DMS114 treated with DMSO at 0.1 percent for 48 hours (cell line): Measurements from ENCODE around the gene GFPT2.

ENCODE experiments used
- DNase-seq: peaks from one replicate; lab custom pipeline; 2025; ENCODE audit not compliant: unreplicated experiment; lab: John Stamatoyannopoulos, UW

The GFPT2 gene

DNA sequence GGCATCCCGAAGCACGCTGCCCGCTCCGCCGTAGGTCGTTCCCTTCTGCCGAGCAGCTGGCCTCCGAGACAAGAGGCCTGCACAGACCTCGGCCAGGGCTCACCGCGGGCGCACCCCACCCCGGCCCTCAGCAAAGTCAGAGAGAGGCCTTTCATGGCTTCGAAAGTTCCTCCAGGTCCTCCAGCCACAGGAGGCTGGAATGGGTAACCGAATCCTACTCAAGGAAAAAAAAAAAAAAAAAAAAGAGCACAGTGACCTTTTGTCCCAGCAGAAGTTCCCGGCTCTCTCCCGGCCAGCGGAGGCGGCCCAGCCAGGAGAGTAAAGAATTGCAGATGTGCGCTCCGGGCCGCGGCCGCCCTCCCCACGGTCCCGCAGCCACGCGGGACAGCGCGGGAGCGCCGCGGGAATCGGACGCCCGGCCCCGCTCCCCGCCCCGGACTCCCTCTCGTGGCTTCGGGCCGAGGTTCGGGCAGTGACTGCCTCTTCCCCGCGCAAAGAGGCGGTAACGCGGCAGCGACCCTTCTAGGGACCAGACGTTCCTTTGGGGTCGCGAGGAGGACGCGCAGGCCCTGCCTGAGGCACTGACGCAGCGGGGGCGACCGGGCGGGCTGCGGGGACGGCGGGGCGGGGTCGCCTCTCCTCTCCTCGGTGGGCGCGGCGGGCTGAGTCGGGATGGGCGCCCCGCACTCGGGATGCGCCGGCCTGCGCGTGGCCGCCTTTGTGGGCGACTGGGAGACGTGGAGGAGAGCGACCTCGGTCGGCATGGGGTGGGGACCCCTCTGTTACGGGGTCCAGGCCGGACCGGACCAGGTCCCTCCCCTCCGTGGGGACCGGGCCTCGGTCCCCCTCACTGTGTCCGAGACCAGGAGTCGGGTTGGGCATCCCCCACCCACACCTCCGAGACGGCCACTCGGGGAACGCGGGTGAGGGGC lies 754 bp downstream of the GFPT2 start:
- no peak for DNase-seq

DNA sequence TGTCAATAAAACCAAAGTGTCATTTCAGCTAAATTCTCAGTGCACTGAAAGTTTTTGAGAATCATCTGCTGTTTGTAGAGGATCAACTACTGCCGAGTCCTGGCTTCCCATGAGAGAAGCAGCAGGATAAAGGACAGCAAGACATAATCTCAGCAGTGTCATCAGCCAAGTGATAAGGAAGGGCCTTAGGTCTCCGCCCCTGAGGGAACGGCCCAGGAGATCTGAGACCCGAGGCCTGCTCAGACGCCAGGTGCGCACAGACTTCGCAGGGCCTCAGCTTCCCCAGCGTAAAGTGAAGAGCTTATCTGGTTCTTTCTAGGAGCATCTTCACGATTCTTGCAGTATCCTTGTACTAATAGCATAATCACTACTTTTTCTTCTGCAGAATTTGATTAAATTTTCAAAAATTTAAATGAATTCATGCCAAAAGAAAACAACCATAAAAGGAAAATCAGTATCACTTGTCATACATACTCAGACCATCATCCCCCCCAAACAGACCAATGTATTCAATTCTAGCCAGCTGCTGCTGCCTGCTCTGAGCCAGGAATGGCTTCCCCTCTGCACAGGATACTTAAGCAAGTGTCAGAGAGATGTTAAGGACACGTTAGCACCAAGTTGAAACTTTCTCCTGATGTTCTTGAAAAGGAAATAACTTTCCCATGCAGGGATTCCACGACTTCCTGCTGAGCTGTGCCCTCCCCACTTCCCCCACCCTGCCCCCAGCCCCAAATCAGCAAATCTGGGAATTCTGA lies 2.2 kb downstream of the GFPT2 start:
- no peak for DNase-seq

DNA sequence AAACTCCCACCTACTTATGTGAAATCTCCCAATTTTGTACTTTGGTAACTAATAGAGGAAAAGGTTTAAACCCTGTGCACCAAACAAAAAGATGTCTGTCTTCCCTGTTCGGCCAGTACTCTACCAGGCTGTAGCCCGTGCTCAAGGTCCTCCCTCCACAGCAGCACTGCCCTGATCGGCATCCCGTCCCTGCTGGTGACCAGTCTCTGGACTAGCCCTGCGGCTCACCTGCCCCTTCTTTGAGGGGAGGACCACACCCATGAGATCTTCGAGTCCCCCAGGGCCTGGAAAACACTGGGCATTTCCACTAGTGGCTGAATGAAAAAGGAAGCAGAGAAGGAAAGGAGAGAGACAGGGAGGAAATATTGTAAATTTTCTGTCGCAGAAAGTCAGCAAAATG lies 2.8 kb downstream of the GFPT2 start:
- no peak for DNase-seq

DNA sequence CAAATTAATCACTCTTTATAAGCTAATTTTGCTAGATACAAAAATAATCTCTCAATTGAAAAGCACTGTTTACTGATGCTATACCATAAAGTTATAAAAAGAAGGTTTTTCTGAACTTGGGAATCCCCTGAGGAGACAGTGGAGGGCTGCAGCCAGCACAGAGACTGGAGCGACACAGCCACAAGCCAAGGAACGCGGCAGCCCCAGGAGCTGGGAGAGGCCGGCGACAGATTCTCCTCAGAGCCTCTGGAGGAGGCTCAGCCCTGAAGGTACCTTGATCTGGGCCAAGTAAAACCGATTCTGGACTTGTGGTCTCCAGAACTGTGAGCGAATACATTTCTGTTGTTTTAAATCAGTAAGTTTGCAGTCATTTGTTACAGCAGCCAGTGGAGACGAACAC lies 3.7 kb downstream of the GFPT2 start:
- DNase-seq = no peak

DNA sequence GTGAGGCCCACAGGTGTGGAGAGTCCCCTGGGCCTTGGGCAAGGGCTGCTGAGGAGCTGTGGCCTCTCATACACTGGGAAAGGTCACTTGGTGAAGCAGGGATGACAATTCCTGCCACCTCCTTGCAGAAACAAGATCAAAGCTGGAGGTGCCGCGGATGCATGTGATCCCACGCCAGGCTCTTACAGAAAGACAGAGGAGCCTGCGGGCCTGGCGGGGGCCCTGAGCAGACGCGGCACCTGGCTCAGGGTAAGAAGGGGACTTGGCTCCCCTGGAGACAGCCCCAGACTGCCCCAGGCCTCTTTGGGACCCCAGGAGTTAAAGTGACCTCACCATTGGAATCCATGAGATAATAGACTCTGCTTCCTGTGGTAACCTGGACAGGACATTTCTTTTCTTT lies 4.8 kb downstream of the GFPT2 start:
- DNase-seq = no peak

DNA sequence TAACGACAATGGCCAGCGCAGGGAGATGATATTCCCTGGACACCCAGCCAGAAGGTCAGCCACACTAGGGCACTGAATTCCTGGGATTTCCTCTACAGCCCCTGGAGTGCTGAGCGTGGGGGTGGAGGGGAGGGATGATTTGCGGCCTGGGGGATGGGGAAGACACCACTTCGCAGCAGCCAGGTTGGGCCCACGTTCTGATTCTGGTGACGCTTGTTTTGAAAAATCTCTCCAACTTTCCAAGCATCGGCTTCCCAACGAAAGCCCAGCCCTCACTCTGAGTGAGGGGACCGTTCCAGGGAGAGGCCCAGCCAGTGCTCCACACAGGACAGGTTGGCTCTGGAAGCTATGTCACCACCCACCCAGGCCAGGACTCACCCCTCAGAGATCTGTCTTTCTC lies 5.4 kb downstream of the GFPT2 start:
- no peak for DNase-seq

DNA sequence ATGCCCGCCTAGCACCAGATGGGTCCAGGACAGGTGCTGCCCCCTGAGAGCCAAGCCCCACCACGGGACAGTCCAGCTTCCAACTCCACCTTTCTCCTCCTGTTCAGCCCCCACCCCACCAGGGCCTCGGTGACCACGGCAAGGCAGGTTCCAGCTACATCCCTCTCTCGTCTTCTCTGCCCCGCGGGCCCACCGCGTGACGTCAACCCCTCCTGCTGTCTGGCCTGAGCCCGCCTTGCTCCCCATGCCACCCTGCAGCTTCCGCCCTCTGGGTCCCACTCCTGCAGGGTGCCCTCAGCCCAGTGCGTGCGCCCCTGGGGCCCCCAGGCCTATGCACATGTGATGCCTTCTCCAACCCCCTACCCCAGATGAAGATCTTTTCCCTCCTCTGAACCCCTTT lies 6.8 kb downstream of the GFPT2 start:
- no peak for DNase-seq

DNA sequence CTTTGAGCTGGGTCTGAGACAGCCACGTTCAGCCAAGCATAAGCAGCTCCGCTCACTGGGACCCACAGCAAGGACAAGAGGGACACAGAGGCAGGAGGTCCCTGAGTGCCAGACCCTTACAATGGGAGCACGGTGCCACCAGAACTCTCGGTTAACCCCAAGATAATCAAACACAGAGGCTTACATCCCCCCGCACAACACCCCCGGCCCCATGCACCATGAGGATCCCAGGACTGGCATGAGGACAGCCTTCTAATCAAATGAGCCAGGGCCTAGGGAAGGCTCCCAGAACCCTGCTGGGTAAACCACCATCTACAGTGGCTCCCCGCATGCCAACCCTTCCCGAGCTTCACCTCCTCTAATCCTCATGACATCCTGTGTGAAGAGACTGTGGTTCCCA lies 7.4 kb downstream of the GFPT2 start:
- no peak for DNase-seq

DNA sequence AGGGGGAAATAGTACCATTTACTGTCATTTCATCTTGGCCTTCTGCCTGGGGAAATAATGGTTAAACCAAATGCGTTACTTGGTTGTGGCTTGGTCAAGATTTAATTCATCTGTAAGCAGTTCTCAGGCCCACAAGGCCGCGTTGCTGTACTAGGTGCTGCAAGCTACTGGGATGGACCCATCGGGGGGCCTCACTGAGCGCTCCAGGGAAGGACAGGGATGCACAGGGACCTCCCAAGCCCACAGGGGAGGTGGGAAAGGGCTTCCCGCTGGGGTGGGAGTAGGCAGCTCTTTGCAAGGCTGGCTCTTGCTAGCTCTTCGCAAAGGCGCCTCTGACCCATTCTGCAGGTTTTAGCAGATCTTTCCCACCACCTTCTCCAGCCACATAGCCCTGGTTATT lies 8.0 kb downstream of the GFPT2 start:
- no peak for DNase-seq

DNA sequence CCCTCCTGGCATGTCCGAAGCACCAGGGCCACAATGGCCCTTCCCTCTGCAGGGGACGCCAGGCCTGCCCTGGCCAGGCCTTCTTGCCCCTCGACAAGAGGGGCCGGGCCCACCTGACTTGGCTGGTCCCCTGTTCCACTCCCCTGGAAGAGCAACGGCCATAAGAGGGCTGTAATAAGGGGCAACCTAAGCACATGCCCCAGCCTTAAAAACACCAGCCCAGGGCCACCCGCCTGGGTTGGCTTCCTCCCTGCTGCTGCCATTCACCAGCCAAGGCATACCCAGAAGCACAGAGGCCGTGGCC lies 8.5 kb downstream of the GFPT2 start:
- no peak for DNase-seq

DNA sequence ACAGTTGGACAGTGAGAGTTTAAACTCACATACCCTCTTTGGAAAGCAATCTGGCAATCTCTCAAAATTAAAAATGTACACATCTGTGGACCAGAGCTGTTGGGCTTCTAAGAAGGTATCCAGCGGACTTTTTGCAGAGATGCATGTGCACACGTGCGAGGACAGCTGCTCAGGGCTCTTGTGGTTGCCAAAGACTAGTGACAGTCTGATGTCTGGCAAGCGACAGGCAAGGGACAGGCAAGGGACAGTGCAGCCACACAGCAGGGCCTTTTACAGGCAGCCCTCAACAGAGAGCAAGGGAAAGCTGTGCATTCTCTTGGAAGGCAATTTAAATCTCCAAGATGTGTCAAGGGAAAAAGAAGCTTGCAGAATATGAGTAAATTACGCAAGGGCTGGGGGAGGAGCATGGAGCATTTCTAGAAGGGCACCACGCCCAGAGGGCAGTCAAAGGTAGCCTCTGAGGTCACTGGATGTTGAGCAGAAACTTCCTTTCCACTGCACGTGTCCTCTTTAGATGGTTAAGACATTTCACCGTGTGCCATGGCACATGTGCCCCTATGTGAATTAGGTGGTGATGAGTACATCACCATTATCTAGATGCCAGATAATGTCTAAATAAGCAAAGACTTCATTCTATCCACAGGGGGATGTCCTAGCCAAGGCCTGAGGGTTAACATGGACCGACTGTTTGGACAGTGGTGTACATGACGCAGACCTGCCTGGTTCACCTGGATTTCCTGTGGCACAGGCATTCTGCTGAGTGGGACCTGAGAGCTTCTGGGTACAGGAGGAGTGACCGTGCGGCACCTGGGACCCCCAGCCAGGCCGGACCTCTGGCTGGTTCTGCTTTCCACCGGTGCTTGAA lies 9.1 kb downstream of the GFPT2 start:
- no peak for DNase-seq

DNA sequence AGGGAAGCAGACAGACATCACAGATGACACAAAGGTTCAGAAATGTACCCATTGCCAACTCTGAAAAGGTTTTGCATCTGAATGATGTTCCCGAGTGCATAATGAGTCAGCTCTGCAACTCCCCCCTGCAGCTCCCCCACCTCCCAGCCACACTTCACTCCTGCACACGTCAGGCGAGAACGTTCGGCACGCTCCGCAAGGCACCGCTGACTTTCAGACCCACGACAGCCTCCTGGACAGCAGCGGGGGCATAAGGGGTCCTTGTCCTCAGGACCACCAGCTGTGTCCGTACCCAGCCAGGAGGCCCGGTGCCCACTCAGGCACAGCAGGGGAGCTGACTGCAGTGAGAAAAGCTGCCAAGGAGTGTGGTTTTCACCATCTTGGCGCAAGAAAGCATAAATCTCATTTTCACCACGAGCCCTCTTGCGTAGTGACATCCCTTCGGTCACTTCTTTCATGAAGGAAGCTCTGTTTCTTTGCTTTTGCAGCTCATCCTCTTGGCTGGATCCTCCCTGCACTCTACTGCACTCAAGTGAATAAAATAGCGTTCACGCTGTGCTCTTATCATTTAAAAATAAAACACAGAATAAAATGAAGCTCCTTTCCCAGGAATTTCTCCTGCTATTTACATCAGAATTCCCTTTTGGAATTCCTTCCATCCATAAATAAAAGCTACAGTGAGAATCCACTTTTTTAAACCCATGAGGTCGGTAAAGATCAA lies 9.9 kb downstream of the GFPT2 start:
- DNase-seq = no peak

DNA sequence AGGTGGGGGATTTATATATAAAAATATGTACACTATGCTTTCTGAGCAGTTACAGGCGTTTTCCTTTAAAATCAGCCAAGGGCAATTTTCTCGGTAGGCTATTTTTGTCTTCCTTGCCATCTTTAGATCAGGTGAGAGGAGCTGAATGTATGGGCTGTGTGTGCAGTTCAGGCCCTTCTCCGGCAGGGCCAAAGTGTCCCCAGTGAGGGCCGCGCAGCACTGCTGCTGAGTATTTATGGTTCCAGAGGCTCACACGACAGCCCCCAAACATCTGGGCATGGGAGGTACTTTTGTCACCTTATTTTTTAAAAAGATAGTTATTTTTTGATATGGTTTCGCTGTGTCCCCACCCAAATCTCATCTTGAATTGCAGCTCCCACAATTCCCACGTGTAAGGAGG lies 11.5 kb downstream of the GFPT2 start:
- DNase-seq = no peak

DNA sequence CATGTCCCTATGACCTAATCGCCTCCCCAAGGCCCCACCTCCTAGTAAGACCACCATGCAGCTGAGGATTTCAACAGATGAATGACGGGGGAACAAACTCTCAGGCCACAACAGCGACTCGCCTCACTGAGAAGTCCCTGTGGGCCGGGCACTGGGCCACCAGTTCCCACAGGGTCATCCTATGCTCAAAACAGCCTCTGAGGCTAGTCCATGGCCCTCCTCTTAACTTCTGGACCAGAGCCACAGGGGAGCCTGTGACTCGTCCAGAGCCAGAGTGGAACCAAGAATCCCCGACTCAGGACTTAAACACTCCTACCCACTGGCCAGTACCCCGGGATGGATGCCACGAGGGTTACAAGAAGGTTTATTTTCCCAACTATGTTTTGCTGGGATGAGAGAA lies 12.3 kb downstream of the GFPT2 start:
- no peak for DNase-seq

DNA sequence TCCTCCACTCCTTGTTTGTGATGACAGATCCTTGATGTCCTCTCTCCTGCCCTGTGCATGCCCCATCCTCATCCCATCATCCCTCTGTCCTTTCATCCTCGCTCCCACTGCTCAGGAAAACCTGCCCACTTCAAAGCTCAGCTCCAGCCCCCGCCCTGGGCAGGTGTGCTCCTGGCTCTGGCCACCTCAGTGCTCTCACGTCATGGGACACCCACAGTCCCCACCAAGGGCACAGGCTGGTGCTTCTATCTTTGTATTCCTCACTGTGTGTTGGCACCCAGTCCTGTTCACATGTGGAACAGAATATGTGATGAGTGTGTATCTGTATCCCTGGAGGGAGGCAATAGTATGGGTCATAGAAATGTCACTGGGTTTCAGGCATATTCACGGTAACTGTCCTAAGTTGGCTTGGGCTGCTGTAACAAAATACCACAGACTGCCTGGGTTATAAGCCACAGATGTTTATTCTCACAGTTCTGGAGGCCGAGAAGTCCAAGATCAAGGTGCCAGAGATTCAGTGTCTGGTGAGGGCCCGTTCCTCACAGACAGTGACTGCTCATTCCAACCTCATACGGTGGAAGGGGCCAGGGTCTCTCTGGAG lies 13.5 kb downstream of the GFPT2 start:
- DNase-seq = no peak

DNA sequence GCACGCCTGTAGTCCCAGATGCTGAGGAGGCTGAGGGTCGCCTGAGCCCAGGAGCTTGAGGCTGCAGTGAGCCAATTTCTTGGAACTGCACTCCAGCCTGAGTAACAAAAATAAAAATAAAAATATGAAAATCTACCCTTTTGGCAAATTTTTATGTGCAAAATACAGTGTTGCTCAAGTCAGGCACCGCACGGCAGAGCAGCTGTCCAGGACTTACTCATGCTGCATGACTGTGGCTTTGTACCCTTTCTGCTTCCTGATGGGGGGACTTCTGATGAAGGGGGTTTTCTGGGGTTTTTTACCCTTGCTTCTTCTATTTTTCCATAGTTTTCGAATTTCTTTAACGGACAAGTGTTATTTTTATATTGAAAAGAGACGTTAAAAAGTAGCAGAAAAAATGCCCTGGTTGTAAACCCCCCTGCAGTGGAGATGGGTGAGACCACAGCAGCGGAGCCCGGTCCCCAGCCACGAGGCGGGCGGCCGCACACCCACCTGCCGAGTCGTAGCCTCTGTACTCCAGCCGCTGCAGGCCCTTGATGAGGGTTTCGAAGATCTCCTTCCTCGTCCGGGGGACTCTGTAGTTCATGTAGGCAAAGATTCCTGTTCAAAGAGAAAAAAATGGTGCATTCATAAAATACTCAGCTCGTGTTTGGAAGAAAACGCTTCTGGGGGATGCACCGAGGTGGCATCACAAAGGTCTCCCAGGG lies 15.0 kb downstream of the GFPT2 start:
- no peak for DNase-seq

DNA sequence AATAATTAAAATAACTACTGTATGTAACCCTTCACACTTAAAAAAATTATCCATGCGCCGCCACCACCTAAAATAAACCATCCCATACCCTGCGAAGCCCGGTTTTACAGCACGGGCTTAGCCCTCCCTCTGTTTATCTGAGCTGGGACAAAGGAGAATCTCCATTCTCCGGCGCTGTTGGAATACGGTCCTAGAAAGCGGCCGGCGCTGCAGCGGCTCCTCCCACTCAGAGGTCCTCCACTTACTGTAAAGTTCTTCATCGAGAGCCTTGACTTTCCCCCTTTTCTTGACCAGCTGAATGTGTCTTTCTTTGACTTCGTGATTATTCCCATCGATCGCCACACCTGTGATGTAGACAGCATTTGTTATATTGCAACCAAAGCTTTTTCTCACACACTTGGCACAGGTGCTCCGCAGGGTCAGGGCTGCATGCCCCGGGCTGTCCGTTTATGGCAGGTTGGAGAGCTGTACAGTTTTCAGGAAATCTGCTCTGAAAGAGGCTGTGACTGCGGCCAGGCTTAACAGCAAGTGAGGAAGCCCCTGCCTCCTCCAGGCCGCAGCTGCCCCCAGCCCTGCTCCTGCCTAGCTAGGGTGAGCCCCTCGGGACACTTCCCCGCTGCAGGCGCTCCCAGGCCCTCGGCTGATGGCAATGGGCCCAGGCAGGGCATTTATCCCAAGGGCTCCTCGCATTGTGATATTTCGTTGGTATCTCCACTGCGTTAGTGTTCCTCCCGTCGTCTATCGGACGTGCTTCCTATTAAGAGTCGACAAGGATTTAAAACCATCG lies 16.7 kb downstream of the GFPT2 start:
- no peak for DNase-seq

DNA sequence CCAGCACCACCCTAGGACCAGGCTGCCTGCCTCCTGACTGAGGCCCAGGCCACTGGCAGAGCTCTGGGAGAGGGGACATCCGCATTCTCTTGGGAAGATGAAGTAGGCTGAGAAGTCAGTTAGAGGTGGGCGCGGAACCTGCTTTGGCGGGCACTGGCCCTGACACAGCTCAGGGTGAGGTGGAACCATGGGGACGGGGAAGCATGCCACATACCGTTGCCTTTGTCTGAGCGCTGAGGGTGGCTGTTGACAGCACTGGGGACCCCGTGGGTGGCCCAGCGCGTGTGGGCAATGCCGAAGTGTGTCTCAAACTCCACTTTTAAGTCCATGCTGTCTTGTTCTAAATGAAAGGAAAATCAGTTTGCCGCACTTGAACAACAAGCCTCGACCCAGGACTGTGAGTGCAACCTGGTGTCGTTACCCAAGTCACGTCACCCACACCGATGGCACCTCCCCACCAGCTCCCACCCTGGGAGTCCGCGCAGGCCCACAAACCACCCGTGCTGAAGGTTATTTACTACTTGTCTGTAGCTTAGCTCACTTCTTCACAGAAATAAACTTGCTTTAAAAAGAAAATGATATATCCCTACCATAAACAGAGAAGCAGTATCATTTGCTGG lies 17.4 kb downstream of the GFPT2 start:
- no peak for DNase-seq
